ENCODE results near the gene SAP25. TPM values are rescaled to one million over a fixed set of nuclear protein-coding genes. Genes with fewer than 3 reads are reported as not detected.

The SAP25 gene
- total RNA-seq, 2 donors from 2014 or later = 0.81 to 1.1 TPM

- ATAC-seq (ENCODE audit: insufficient number of reproducible peaks, low FRiP score, low read depth) (no peak), DNase-seq (ENCODE audit: low spot score) (no peak)
- H3K27me3 ChIP-seq (replicated peaks; ENCODE audit: insufficient read depth) = no peaks in the 10 kb centered on the region
- no peak overlapping the region for H3K27ac ChIP-seq
- no peaks in the 10 kb centered on the region for H3K9me3 ChIP-seq
- TF ChIP-seq CTCF (IDR thresholded peaks at IDR 0.05) = no peak
- H3K4me1 ChIP-seq (ENCODE audit: control insufficient read depth in 1 of 2, low read depth in 2 of 2) = peaks cover 10 to 32% of the 10 kb centered on the region in 2 donors
- H3K36me3 ChIP-seq = peaks cover 36% of the 10 kb centered on the region
- no peak overlapping the region for H3K4me3 ChIP-seq
These were observed 8.9 kb upstream of the SAP25 start for GRCh38 chr7:100582650-100583049.

- H3K9me3 ChIP-seq = no peaks in the 10 kb centered on the region
- no peak overlapping the region for H3K27ac ChIP-seq
- no peak for ATAC-seq (ENCODE audit: insufficient number of reproducible peaks, low FRiP score, low read depth)
- no peak overlapping the region for H3K4me3 ChIP-seq
- peaks cover 42% of the 10 kb centered on the region for H3K36me3 ChIP-seq
- DNase-seq (ENCODE audit: low spot score) = no peak
- H3K4me1 ChIP-seq (ENCODE audit: control insufficient read depth in 1 of 2, low read depth in 2 of 2) = peaks cover 8 to 27% of the 10 kb centered on the region in 2 donors
- no peak for TF ChIP-seq CTCF (IDR thresholded peaks at IDR 0.05)
- H3K27me3 ChIP-seq (replicated peaks; ENCODE audit: insufficient read depth) = no peaks in the 10 kb centered on the region
These were observed 8.4 kb upstream of the SAP25 start for GRCh38 chr7:100582041-100582579.

GRCh38 chr7:100580466-100581283, 7.0 kb upstream of the SAP25 start:
- peaks cover 8 to 25% of the 10 kb centered on the region in 2 donors for H3K4me1 ChIP-seq (ENCODE audit: control insufficient read depth in 1 of 2, low read depth in 2 of 2)
- no peak overlapping the region for H3K4me3 ChIP-seq
- no peak for TF ChIP-seq CTCF (IDR thresholded peaks at IDR 0.05)
- DNase-seq (ENCODE audit: low spot score) (no peak), ATAC-seq (ENCODE audit: insufficient number of reproducible peaks, low FRiP score, low read depth) (no peak)
- H3K27ac ChIP-seq = no peak overlapping the region
- peaks cover 56% of the 10 kb centered on the region for H3K36me3 ChIP-seq
- no peaks in the 10 kb centered on the region for H3K27me3 ChIP-seq (replicated peaks; ENCODE audit: insufficient read depth)
- H3K9me3 ChIP-seq = no peaks in the 10 kb centered on the region

- no peak overlapping the region for H3K4me3 ChIP-seq
- peaks cover 67% of the 10 kb centered on the region for H3K36me3 ChIP-seq
- H3K27ac ChIP-seq = no peak overlapping the region
- DNase-seq (ENCODE audit: low spot score) (no peak), ATAC-seq (ENCODE audit: insufficient number of reproducible peaks, low FRiP score, low read depth) (no peak)
- H3K4me1 ChIP-seq (ENCODE audit: control insufficient read depth in 1 of 2, low read depth in 2 of 2) = peaks cover 0 to 6% of the 10 kb centered on the region in 2 donors
- TF ChIP-seq CTCF (IDR thresholded peaks at IDR 0.05) = no peak
- no peaks in the 10 kb centered on the region for H3K27me3 ChIP-seq (replicated peaks; ENCODE audit: insufficient read depth)
- no peaks in the 10 kb centered on the region for H3K9me3 ChIP-seq
These were observed 4.8 kb upstream of the SAP25 start for GRCh38 chr7:100578246-100579183.

- Histone ChIP-seq H3K27me3 (replicated peaks; ENCODE audit: insufficient read depth) (no peaks in the 10 kb centered on the region), H3K36me3 (peaks cover 67% of the 10 kb centered on the region), H3K27ac (no peak overlapping the region), H3K4me1 (ENCODE audit: control insufficient read depth in 1 of 2, low read depth in 2 of 2) (no peaks in the 10 kb centered on the region), H3K9me3 (no peaks in the 10 kb centered on the region), H3K4me3 (no peak overlapping the region)
- DNase-seq (ENCODE audit: low spot score) = no peak
- no peak for TF ChIP-seq CTCF (IDR thresholded peaks at IDR 0.05)
- no peak for ATAC-seq (ENCODE audit: insufficient number of reproducible peaks, low FRiP score, low read depth)
These were observed 3.8 kb upstream of the SAP25 start for GRCh38 chr7:100577507-100577906.
